Occipital lobe (tissue), 2 donors: ENCODE measurements around the gene PLA2G15. TPM values are rescaled to one million over a fixed set of nuclear protein-coding genes. Genes with fewer than 3 reads are reported as not detected.

Experiments
- DNase-seq: peaks from one replicate; lab custom pipeline; 2025; lab: John Stamatoyannopoulos, UW
- total RNA-seq: library from RNA; depleted of rRNA; stranded (reverse); fragments of >200 nt; gene quantifications from one replicate; pipeline ENCODE4 v1.2.3, GENCODE V29; 2014

PLA2G15 gene, protein sequence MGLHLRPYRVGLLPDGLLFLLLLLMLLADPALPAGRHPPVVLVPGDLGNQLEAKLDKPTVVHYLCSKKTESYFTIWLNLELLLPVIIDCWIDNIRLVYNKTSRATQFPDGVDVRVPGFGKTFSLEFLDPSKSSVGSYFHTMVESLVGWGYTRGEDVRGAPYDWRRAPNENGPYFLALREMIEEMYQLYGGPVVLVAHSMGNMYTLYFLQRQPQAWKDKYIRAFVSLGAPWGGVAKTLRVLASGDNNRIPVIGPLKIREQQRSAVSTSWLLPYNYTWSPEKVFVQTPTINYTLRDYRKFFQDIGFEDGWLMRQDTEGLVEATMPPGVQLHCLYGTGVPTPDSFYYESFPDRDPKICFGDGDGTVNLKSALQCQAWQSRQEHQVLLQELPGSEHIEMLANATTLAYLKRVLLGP
- total RNA-seq, result 17.3 TPM

DNA sequence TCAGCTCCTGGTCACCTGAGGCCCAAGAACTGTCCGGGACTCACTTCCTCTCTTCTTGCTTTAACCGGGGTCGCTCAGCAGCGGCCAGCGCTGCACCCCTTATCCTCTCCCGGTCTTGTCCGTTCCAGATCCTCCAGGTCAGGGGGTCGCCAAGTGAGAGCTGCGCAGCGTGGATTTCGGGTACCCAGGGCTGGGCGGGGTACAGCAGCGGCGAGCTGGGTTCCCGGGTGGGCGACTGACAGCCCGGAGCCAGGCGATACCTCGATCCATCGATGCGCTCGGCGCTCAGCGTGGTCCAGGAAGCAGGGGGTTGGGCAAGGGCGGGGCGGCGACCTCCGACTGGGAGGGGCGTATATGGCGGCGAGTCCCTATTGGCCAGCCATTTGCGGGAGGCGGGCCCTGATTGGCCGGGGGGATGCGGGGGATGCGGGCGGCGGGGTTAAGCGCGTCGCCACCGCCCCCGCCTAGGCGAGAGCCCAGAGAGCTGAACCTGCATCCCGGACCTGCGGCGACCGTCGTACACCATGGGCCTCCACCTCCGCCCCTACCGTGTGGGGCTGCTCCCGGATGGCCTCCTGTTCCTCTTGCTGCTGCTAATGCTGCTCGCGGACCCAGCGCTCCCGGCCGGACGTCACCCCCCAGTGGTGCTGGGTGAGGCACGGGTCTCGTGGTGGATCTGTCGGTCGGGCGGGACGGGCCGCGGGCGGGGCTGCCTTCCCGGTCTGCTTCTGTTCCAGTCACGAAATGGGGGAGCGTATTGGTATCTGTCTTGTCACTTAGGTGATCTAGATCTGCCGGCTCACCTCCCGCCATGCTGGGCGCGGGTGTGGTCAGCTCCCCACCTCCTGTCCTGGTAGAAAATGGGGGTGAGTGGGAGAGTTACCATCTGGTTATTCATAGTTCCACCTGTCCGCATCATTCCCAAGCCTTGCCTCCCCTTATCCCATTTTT, at the start of gene PLA2G15:
Gene PLA2G15, plus strand, starts transcription at position 471 of the 951 bp plus-strand sequence. Its CDS starts 54 bp downstream, at position 525.
- DNase-seq, result peak; percentile 95

DNA sequence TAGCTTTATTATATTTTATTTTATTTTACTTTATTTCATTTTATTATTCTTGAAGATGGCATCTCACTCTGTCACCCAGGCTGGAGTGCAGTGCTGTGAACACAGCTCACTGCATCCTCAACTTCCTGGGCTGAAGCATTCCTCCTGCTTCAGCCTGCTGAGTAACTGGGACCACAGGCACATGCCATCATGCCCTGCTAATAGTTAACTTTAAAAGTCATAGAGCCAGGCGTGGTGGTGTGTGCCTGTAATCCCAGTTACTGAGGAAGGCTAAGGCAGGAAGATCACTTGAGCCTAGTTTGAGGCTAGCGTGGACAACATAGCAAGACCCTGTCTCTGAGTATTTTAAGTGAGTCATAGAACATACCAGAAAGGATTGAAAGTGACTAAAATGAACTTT, 47.9 kb upstream of the PLA2G15 start:
- no peak for DNase-seq

DNA sequence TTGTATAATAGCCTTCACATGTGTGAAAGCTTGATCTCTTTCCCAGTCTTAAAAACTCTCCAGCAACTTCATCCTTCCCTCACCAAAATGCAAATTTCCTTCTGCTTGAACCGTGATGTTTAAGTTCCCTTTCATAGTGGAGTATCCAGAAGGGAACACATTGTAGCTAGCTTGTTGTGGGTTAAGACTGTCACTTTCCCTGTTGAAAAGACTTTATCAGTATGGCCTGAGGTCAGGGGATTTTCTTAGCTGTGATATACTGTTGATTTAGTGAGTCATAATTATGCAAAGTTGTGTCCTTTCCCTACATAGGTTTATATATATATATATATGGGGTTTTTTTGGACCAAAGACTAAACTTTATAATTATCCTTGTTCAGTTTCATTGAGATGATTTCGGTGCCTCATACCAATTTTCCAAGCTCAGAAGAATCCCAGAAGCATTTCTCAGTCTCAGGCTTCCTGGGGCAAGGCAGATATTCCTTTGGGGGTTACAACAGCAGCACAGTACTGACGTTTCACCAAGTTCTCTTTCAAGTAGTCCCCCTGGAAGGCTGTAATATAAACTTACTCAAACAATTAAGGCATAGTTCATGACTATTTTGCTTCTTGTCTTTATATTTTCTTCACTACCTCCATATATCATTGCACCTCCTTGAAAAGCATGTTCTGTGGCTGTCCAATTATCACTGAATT, 44.9 kb upstream of the PLA2G15 start:
- no peak for DNase-seq

DNA sequence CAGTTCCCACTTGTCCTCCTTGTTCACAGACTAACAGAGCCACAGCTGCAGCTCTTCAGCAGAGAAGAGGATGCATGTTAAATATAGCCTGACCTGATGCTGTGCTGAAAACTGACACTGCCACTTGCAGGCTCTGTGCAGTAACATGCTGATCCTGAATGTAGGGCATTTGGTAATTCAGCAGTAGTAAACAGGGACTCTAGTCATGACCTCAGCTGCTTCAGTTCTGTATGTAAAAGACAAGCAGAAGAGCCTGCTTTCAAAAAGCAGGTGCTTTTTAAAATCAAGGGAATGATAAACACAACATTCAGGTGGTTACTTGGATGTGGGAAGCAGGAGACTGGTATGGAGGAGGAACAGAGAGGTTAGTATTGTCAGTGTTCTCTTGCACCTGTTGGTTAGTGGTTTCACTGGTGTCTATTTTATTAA, 43.1 kb upstream of the PLA2G15 start:
- DNase-seq, result no peak

DNA sequence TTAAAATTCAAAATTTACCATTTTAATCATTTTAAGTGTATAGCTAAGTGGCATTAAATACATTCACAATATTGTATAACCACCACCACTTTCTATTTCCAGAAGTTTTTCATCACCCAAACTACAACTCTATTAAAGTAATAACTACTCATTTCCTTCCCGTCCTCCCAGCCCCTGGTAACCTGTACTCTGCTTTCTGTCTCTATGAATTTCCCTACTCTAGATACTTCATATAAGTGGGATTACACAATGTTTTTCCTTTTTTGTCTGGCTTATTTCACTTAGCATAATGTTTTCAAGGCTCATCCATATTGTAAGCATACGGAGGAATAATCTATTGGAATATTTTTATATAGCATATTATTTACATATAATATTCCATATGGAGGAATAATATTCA, 38.9 kb upstream of the PLA2G15 start:
- DNase-seq, result no peak

DNA sequence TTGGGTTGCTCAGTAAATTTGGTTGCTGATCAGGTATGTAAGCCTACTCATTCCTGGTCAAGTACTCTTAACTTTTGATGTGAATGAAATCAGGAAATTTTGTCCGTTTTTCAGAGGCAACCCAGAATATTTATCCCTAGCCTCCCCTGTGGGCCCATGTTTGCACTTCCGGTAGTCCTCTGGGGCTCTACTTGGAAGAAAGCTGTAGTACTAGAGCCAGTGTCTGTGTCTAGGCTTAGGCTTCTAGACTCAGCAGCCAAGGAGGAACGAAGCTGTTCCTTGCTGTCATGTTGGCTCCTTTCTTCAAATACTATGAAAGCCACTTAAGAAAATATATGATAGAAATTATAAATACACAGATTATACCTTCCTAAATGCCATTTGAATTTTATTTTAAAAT, 30.4 kb upstream of the PLA2G15 start:
- no peak for DNase-seq

DNA sequence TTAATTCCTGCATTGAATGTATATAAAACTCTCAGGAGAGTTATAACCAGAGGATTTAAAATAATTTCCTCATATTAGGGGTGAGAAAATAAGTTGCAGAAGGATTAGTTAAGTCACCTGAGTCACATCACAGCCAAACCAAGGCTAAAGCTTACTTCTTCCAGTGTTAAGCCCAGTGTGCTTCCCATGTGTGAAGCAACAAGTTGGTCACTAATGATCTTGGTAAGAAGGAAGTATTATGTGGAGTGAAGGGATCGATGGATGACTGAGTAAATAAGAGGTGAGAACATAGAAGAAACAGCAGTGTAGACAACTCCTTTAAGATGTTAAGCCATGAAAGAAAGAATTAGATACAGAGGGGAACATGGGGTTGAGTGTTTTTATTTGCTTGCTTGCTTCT, 29.9 kb upstream of the PLA2G15 start:
- no peak for DNase-seq

DNA sequence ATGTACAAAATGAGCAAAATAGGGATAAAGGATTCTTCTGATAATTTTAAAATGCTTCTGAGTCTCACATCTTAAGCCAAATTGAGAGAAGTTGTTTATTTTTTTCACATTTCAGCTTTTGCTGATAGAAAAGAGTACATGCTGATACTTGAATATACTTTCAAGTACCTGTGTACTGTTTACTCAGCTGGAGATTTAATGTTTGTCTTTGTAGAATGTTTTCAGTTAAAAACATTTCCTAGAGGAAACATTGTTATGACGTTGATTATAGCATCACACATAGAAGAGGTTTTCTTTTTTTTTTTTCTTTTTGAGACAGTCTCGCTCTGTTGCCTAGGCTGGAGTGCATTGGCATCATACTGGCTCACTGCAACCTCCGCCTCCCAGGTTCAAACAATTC, 28.9 kb upstream of the PLA2G15 start:
- no peak for DNase-seq

DNA sequence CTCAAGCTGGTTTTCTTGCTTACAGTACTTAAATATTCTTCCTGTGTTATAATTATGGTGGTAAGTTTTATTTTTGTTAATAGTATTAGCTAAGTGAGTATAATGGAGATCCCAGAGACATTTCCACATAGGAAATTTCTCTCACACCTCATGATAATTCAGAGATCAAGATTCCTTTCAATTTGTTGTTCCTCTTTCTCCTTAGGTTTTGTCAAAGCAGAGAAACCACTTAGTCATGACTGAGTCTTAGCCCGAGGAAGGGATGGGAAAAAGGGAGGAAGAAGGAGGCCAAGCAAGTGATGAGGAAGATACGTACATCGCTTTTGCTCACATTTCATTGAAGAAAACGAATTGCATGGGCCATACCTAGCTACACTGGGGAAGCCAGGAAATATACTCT, 27.7 kb upstream of the PLA2G15 start:
- DNase-seq, result no peak

DNA sequence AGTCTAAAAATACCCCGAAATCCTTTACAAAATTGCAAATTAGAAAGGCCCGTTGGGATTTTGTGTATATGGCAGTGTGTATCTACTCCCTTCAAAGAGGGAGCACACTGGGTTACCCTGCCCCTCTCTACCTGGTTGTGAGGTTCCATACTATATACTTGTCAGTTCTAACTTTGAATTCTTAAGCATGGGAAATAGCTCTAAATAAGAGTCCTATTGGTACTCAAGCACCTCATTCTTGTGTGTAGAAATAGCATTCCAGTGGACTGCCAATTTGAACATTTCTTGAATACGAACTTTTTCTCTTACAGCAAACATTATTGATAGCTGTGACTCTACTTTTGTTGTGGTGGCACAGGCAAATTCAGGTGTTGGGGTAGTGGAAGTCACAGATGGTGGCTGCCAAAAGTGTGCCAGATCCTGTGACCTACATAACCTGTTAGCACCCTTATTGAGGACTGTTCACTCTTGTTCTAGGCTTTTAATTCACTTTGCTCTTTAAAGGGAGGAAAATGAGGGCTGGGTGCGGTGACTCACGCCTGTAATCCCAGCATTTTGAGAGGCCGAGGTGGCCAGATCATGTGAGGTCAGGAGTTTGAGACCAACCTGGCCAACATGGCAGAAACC, 25.3 kb upstream of the PLA2G15 start:
- no peak for DNase-seq

DNA sequence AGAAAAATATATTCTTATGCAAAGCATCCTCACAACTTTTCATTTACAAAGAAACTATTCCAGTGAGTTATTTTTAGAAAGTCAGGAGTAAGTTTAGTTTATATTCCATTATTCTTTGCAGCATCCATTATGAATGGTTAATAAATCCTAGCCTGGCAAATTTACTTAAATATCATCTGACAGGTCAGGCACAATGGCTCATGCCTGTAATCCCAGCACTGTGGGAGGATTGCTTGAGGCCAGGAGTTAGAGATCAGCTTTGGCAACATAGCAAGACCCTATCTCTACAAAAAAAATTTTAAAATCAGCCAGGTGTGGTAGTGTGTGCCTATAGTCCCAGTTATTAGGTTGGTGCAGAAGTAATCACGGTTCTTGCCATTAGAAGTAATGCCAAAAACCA, 22.1 kb upstream of the PLA2G15 start:
- DNase-seq, result no peak

DNA sequence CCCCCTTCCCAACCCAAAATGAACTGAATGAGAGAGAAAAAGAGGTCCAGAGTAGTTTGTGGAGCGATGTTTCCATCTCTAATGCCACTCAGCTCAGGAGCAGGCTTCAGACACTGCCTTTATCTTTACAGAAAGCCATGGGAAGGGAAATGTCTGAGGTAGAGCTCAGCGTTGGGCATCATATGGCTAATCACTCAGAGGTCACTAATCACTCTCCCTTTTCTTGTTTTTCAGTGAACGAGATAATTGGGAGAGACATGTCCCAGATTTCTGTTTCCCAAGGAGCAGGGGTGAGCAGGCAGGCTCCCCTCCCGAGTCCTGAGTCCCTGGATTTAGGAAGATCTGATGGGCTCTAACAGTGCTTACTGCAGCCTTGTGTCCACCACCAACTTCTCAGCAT, 19.1 kb upstream of the PLA2G15 start:
- no peak for DNase-seq

DNA sequence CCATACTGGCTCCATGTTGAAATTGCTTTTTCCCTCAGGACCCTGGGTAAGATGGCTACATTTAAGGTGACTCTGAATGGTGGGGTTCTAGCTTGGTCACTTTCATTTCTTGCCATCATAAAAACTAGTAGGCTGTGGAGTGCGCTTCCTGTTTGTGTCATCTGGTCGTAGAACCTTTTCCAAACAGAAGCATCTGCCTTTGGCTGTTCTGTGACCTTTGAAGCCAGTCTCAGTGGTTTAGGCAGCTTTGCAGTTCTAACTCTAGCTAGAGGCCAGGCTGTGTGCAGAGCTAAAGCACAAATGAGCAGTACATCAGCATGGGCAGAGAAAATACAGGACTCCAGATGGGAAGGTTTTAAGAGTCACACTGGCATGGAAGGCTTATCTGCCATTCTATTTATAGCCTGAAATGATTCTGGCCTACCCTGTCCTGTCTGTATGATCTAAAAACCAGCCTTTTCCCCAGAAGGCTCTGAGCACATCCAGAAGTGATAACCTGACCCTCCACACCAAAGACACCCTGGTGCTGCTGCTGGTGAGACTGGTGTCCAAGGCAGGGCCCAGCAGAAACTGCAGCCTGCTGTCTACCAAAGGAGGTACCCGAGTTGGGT, 17.9 kb upstream of the PLA2G15 start:
- no peak for DNase-seq

DNA sequence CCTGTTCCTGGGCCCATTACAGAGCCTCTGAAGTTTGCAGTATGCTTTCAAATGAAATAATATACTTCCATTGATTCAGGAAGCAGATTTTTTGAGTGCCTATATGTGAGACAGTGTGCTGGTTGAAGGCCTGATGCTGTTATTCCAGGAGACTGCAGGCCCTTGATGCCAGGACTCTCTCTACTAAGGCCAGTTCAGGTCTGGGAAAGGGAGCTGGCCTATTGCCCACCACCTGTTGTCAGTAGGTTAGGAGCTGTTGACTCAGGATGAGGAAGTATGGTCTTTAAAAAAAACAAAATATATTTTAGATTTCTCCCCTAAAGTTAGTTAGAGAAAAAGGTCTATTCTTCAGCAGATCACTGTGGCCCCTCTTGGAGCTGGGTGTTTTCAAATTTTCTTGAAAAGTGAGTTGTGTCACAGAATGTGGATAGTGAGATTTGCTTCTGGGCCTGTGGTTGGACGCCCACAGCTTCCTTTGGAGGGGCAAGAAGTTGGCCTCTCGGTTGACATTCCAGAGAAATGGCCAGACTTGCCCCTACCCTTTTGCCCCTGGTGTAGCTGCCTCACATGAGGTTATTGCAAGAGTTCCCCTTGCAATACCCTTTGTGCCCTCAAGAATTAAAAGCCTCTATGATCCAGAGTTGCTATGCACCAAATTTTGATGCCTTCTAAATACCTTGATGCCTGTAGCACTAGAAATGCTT, 17.2 kb upstream of the PLA2G15 start:
- DNase-seq, result no peak

DNA sequence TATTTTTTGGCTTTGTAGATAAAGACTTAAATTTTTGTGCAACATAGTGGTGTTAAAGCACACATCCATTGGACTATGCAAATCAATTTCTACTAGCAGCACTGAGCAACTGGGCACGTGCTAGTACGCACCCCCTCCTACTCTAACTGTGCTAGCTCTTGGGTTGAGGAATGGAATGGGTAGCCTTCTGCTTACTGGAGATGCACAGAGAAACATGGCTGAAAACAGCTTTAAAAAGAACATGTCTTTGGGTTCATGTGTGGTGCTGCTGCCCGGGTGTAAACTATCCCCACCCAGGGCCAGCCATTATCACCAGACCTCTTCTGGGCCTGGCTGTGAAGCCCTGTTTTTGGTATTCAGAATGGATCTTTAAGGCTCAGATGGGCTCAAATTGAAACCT, 16.5 kb upstream of the PLA2G15 start:
- no peak for DNase-seq

DNA sequence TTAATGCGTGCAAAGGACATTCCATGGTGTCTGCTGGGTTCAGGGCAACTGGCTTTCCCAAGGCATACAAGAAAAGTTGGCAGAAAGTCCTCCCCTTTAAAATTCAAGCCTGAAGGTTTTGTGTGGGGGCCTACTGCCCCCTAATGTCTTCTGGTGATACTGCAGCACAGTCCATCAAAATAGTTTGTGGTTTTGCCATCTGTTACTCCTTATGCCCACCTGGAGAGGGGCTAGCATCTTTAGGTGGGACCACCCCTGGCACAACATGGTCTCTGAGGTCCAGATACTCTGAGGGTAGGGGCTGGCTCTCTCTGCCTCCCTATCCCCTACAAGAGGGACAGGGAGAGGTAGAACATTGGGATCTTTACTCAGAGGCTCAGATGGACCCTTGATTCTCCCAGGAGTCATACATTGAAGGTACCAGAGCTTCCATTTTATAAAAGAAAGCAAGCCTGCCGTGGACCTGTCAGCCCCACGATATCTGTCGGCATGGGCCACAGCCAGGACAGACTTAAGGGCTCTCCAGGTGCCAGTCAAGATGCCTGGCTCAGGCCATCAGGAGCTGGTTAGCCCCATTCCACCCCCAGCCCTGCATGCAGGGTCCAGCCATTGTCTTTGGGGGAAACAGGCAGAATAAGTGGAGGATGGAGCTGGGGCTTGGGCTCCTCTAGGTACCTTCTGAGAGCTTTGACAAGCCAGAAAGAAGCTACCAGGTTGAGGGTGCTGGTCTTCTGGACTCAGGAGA, 15.6 kb upstream of the PLA2G15 start:
- no peak for DNase-seq

DNA sequence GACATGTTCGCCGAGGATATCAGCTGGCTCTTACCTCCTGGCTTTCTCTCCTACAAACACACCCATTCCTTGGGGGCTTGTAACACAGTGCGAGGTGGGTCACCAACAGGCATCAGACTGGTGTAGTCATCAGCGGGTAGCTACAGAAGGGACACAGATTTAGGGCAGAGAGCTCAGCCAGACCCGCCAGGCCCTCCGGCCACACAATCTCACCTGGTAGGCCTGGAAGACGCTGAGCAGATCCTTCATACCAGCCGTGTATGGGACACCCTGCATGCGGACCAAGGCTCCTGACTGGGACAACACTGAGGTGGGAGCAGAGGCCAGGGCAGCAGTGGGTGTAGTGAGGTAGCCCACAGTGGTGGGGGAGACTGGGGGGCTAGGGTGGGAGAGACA, 15.0 kb upstream of the PLA2G15 start:
- no peak for DNase-seq

DNA sequence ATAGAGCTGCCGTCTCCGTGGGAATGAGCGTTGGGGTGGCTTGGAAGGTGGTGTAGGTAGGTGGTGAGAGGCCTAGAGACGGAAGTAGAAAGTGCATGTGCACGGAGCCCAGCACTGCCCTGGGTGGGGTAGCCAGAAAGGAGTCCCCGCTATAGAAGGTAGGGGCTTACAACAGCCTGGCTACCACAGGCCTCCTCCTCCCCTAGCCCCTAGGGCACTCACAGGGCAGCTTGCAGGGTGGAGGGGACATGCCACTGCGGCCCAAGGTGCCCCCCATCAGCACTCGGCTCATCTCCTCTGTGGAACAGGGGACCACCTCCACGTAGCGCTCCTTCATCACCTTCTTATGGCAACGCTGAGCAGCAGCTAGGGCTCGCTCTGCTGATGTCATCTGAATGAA, 14.2 kb upstream of the PLA2G15 start:
- no peak for DNase-seq

DNA sequence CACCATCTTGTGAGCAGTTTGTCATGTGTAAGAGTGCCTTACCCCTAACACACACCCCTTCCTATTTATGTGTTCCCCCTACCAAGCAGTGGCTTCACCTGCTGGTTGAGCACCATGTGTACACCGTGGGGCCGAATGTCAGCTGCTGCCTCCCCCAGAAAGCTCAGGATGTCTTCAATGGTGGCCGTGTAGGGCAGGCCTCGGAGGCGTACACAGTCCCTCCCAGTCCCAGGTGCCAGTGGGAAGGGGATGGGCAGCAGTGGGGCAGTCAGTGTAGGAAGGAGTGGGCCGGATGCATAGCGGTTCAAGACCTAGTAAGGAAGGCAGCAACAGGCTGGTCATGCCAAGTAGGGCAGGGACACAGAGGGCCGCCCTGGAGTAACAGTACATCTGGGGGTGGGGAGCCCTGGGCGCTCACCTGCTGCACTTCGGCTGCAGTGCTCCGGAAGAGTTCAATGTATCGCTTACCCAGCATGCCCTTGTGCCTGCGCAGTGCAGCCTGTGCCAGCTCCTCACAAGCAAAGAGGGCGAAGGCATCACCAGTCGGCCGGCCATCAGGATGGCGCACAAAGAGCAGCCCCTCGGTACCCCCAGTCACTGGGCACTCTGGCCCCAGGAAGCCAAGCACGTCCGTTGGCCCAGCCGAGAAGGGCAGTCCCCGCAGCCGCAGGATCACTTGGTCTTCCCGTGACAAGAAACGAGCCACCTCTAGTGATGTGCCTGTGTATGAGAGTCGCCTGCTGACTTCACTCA, 13.6 kb upstream of the PLA2G15 start:
- DNase-seq, result no peak
